CD4-positive, alpha-beta T cell treated with Interleukin-1 beta for 1 hour (primary cell): ENCODE measurements around the gene FMO5.
"Not testable (repeated sequence)": the region's sequence is repeated elsewhere in the genome, so short reads cannot be mapped to it uniquely, and the experiment has no call there.

Experiments used
- DNase-seq, 2 donors: peaks; one replicate each; pipeline ENCODE4 v3.0.0-alpha.2; 2020 to 2022

FMO5 gene

DNA sequence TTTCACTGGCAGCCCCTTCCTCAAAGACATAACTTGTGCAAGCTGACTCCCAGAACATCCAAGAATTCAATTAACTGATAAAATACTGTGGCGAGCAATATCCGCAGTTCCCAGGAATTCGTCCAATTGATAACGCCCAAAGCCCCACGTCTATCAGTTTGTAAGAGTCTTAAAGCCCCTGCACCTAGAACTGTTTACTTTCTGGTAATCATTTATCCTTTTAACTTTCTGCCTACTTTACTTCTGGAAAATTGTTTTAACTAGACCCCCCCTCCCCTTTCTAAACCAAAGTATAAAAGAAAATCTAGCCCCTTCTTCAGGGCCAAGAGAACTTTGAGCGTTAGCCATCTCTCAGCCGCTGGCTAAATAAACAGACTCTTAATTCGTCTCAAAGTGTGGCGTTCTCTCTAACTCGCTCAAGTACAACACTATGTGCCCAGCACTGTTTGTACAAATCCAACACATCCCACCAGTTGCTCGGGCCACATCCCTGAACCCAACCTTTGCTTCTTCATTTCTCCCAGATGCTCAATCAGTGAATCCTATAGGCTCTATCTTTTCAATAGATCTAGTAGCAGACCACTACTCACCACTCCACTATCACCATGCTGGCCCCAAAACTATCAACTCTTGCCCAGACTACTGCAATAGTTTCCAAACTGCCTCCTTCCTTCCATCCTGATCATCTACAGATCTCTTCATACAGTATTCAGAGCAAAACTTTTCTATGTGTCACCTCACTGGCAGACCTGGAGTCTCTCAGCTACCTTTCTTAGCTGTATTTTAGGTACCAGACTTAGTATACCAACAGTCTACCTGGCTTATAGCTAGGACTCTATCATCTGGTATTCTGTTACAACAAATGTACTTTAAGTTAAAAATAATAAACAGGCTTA, 14.0 kb upstream of the FMO5 start:
- DNase-seq = no peak

DNA sequence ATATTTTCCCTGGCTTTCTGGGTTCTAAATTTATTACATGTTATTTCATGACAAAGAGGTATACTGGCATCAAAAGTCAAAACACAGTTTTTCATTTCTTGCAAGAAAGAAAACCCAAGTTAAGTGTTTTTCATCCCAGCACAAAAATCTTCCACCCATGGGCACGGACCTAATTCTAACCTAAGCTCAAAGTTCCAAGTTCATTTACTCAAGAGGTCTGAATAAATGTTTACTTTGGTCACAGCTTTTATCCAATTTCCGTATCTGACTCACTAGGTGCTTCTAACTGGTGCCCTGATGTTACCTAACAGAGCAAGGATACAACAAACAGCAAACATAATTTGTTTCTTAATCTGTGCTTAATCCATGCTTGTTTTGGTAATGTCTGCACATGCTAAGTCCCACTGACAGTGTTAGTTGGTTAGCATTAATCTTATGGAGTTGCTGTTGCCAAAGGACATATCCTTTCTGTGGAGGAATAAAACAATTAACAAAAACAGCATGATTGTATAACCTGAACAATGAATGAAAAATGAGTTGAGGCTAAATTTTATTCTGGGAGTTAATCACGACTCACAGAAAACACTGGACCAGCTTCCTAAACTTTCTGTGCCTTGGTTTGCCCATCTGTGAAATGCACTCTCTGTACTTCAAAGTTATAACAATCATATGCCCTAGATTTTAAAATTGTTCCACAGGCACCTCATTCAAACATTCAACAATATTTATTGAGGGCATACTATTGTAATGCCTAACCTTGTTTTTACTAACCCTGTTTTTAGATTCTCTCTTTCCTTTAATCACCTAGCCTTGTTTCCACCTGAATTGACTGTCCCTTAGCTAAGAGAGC, 13.1 kb upstream of the FMO5 start:
- DNase-seq = no peak

DNA sequence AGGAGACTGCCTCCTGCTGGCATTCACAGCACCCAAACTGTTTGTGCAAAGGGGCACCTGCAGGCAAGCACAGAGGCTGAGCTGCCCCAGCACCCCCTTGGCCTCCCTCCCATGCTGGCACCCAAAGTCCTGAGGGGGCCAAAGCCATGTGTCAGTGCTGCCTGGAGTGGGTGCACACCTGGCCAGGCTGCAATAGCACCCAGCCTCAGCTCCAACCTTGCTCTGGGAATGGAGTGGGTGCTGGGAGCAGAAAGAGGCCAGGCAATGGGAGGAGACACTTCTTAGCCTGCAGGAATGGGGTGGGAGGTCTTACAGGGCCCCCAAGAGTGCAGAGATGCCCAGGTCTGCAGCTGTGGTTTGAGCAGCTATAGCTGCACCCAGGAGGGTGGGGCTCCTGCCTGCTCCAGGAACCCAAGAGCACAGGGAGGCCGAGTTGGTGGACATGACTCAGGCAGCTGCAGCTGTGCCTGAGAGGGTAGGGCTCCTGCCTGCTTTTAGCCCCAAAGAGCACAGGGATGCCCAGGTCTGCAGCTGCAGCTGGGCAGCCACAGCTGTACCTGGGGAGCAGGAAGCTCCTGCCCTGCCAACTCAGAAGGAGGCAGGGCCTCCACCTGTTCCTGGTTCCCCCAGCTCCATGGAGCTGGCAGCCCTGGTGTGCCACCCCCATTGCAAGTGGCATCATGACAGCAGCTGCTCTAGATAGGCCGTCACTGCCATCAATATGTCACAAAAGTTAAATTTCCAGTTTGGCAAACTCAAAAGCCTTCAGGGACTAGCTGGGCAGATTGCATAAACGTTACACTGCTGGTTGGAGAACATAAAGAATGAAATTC, 12.0 kb upstream of the FMO5 start:
- no peak for DNase-seq

DNA sequence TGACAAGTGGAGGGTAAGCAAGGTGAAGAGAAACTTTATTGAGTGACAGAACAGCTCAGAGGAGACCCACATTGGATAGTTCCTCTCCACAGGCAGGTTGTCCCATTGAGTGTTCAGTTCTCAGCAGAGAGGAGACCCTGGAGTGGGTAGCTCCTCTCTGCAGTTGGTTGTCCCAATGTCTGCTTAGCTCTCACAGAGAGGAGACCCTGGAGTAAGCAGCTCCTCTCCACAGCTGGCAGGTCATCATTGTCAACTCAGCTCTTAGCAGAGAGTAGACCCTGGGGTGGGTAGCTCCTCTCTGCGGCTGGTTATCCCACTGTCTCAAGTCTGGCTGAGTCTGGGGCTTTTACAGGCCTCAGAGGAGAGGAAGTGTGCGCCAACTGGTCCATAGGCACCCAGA, 11.3 kb upstream of the FMO5 start:
- DNase-seq = no peak

DNA sequence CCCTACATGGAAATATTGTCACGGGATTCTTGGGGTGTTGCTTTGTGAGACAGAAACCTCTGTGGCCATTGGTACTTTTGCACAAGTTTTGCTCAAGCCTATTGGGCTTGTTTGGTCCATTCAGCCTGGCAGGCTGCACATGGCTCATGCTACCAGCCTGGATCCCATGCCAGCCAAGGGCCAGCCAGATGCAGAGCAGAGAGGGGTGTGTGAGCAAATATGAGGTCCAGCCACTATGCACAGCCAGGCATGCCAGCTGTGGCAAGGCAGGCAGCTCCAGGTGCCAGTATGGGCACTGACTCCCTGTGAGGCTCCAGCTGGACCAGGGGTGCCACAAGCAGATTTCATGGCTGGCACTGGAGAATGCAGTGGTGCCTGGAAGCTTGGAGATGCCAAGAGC, 10.7 kb upstream of the FMO5 start:
- no peak for DNase-seq

DNA sequence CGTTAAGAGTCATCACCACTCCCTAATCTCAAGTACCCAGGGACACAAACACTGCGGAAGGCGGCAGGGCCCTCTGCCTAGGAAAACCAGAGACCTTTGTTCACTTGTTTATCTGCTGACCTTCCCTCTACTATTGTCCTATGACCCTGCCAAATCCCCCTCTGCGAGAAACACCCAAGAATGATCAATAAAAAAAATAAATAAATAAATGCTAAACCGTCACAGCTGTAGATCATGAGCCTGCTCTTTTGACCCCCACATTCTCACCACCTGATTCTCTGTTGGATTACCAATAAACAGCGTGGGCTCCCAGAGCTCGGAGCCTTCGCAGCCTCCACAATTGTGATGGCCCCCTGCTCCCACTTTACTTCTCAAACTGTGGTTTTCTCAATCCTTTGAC, 8.8 kb upstream of the FMO5 start:
- DNase-seq = not testable (repeated sequence)

DNA sequence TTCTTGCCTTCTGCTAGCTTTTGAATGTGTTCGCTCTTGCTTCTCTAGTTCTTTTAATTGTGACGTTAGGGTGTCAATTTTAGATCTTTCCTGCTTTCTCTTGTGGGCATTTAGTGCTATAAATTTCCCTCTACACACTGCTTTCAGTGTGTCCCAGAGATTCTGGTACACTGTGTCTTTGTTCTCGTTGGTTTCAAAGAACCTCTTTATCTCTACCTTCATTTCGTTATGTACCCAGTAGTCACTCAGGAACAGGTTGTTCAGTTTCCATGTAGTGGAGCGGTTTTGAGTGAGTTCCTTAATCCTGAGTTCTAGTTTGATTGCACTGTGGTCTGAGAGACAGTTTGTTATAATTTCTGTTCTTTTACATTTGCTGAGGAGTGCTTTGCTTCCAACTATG, 5.9 kb upstream of the FMO5 start:
- not testable (repeated sequence) for DNase-seq

DNA sequence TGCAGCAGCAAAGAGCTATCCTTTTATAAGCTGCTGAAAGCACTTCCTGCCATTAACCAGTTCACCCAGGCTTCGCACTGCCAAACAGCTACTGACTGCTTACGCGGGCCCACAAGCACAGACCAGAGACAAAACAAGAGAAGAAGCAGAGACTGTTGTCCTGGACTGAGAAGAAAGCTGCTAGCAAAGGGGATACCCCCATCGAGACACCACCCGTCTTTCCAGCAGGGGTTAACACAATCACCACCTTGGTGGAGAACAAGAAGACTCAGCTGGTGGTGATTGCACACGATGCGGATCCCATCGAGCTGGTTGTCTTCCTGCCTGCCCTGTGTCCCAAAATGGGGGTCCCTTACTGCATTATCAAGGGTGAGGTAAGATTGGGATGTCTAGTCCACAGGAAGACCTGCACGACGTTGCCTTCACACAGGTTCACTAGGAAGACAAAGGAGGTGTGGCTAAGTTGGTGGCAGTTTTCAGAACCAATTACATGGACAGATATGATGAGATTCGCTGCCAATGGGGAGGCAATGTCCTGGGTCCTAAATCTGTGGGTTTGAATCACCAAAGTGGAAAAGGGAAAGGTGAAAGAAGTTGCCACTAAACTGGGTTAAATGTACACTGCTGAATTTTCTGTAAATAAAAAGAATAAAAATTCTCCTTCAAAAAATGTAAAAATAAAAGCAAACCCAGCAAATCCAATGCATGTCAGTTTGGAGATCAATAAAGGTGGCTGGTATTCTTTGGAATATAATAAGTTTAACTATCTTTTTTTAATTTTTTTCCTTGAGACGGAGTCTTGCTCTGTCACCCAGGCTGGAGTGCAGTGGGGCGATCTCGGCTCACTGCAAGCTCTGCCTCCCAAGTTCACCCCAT, 1.2 kb downstream of the FMO5 start:
- DNase-seq = no peak

DNA sequence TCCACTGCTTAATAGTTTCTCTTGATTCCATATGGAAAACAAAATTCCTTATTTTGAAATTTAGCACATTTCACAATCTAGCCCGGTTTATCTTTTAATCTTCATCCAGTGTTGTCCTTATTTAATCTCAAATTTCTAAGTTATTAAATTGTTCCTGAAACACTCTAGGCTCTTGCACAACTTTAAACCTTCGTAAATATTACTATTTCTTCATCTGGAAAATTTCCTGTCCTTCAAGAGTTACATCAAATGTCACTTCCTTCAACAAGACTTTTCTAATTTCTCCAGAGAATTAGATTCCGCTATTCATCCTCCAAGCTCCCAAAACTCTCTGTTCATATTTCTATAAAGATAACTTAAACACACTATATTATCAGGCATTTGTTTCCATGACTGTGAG, 6.5 kb downstream of the FMO5 start:
- DNase-seq = no peak

DNA sequence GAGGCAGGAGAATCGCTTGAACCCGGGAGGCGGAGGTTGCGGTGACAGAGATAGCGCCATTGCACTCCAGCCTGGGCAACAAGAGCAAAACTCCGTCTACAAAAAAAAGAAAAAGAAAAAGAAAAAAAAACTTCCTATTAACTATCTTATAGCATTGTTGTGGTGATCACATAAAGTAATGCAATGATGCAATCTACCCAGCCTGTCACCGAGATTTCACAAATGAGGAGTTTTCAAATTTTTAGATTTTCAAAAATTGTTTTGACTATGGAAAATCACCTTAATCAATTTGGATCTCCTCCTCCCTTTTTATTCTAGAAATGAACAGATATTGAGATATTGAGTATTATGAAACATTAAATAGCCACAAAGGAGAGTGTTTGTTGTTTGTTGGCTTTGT, 8.0 kb downstream of the FMO5 start:
- DNase-seq = no peak

DNA sequence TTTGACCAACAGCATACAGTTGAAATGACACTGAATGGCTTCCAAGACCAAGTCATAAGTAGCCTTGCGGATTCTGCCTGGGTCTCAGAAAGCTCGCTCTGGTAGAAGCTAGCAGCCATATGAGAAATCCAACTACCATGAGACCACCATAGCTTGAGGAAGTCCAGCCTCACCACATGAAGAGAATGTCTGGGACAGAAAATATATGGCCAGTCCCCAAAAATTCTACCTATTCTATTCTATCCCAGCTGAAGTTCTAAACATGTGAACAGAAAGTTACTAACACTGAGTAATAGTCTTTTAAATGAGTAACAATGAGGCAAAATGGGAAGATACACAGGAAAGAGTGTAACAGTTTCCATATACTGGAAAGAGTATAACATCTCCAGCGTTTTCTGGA, 9.0 kb downstream of the FMO5 start:
- no peak for DNase-seq

DNA sequence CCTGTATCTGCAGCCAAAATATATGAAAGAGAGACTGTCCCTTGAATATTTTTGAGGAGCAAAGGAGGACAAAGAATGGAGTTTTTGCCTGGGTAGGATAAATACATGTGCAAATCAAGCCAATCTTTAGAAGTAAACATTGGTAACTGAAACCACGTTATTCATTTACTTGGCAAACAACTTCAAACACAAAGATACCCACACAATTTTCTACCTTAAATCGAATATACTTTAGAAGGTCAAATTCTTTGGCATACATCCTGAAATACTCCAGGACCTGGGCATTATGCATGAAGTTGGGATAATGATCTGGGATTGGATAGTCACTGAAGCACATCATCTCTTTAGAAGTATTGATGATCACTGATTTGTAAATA, 9.6 kb downstream of the FMO5 start:
- DNase-seq = no peak

DNA sequence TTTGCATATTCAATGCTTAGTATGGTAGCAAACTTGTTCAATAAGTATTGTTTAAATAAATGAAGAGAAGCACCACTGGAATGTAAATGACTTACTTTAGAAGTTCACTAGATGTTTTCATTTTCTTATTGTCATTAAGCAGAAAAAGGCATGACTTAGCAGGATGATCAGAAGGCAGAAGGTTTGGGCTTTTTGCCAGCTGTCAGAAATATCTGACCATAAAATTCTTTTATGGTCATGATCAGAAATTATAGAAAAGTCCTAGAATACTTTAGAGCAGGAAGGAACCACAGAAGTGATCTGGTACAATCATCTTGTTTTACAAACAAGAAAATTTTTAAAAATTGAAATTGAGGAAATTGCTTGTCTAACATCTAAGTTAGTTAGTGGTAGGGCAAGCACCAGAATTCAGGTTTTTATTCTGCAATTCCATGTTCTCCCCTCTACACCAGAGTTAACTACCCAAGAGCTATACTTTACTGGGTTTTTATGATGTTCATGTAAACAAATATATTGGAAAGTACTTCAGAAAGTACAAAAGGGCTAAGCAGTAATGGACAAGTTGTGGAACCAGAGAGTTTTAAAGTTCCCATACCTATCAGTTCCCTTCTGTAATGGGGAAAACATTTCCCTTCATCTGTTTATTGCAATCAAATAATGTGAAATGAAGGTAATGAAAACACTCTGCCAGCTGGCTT, 10.1 kb downstream of the FMO5 start:
- DNase-seq = no peak

DNA sequence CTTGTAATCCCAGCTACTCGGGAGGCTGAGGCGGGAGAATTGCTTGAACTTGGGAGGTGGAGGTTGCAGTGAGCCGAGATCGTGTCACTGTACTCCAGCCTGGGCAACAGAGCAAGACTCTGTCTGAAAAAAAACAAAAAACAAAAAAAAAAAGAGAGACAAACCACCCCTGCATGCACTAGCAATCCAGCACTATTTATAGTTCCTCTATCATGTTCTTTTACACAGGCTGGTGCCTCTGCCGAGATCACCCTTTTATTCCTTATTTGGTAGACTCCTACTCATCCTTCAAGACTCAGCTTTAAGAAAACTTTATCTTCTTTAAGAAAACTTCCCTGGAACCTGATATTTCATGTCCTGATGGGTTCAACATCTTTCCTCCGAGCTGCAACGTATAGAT, 10.8 kb downstream of the FMO5 start:
- DNase-seq = no peak

DNA sequence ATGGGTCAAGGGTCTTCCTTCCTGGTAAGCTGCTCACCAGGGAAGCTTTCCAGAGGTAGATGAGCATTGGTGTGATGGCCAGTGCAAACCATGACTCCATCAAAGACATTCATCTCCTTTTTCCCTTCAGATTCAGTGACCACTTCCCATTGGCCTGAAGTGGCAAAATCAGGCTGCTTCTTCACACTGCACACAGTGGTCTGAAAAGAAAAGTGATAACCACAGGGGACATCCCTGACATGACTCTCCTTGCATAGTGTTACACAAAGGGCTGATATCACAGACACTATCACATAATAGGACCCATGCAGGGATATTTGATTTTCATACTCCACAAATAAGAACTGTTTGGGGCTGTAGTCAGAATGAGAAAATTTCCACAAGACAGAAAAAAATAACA, 11.9 kb downstream of the FMO5 start:
- DNase-seq = no peak

DNA sequence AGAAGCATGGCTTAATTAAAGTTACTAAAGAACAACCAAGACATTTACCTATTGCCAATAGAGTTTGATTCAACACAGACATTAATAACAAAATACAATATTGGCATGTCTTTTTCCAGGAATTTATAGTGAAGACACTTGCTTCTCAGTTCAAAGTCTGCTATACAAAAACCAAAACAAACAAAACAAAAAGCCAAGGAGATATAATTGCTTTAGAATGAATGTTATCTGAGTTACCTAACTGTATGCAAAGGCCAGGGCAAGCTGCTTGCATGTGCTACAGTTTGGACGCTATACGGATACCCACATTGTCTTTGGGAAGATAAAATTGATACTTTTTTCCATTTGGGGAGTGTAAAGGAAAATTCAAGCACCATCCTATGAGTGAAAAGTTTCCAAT, 13.6 kb downstream of the FMO5 start:
- DNase-seq = no peak

DNA sequence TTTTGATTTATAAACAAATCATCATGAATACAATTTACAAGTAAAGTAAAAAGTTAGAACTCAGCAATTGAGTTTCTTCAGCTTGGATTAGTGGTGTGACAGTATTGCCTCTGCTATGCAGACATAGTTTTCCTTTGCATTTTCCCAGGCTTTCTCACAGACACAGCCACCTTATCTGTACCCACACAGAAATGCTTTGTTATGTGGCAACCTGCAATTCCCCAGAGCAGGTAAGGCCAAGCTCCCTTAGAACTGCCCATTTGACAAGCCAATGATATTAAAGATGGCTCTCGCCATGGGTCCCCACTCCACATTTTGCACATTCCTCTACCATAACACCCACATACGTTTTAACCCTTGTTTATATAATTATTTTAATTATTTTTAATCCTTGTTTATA, 14.2 kb downstream of the FMO5 start:
- no peak for DNase-seq

DNA sequence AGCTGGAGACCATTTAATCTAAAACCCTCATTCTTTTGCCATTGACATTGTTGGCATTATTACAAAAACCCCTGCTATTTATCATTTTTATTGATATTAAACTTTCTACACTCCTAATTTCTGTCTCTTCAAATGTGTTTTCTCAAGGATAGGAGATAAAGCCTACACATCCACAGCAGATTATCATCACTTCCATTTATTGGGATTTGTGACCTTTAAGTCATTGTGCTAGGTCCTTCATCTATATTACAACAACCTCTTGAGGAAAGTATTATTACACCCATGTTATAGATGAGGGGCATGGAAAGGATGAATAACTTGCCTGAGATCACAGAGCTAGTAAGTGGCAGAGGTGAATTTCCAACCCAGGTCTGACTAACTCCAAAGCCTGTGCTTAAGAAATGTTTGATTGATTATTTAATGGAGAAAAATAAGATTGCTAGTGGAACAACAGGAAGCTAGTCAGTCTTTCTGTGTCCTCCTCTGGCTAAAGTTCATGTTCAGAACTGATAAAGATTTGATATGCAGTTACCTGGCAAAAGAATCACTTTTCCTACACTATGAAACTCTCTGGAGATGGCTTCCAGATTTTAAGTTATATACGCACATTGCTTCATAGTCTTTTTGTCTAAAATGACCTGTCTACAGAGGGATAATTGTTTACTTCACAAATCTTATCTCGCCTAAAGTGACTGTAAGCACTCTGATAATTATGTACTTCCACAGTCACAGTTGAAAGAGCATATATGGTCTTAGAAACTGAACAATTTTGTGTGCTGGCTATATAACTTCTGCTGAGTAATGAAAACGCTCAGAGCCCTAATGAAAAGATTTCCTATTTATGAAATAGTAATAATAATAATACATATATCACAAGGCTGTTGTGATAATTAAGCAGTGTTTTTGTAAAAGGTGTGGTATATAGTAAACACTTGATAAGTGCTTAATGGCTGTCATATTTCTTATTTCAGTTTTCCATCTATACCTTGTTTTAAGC, 15.0 kb downstream of the FMO5 start:
- DNase-seq = no peak

DNA sequence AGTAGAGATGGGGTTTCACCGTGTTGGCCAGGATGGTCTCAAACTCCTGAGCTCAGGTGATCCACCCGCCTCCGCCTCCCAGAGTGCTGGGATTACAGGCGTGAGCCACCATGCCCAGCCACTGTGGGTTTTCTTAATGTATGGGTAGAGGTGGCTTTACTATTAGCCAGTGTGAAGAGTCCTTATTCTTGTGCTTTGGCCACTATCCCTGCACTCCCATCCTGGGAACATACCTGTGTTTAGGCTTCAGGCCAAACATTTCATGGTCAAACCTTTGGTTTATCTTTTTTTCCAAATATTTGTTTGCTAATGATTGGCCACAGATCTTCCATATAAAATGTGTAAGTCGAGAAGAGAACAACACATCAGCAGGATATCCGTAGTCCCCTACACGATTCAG, 16.5 kb downstream of the FMO5 start:
- no peak for DNase-seq

DNA sequence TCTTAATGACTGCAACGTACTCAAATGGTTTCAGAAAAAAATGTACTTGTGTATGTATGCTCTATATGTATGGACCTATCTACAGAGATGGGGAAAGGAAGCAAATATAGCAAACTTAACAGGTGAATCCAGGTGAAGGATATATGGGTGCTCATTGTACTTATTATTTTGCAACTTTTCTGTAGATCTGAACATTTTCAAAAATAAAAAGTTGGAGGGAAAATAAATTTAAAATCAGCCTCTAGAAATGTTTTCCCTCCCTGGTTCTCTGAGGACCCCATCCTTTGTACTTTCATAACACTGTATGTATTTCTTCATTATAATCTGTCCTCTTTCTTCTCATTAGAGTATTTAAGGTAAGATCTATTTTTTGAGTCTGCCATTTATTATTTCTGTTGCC, 17.9 kb downstream of the FMO5 start:
- DNase-seq = no peak
